B cell (primary cell): ENCODE results near the gene ETV3.

Source experiments
- CTCF ChIP-seq: fragments of 200-600 bp; IDR thresholded peaks from one replicate; pipeline ENCODE4 v1.8.0; 2022; ENCODE audit warnings: antibody characterized with exemption, mild to moderate bottlenecking
- EZH2 ChIP-seq: IDR thresholded peaks from 2 replicates; pipeline ENCODE4 v1.6.1; 2012; ENCODE audit warnings: borderline replicate concordance, low read depth, mild to moderate bottlenecking, moderate library complexity, low read length; ENCODE audit not compliant: insufficient read depth, poor library complexity, severe bottlenecking

GRCh38 chr1:157137408-157138219 lies 581 bp downstream of the ETV3 start:
- TF ChIP-seq CTCF = no peak
- no peak for TF ChIP-seq EZH2
